GM21576 (cell line): ENCODE data around the gene FHDC1.

Source experiments
- ATAC-seq: cut with Tn5 transposase; IDR thresholded peaks from one replicate; pipeline ENCODE4 v1.9.1; 2021; ENCODE audit warnings: mild to moderate bottlenecking, moderate library complexity; ENCODE audit not compliant: unreplicated experiment

The FHDC1 gene

GRCh38 chr4:152929888-152930287 lies 6.2 kb upstream of the FHDC1 start:
- ATAC-seq: no peak

DNA sequence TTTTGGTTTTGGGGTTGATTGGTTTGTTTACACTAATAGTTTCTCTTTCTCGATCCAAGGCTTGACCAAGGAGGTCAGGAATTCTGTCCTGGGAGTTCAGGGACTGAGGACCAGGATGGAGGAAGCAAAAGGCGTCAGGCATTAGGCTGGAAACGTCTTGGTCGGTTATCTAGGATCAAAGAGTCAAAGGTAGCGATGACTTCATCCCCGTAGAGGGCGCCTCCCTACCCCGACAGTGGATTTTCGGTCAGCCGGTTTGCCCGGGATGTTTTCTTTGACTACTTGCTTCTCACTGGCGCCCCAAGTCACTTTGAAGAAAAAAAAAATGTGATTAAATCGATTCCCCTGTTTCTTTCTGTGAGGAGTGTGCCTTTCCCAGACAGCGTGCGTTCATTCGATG lies 980 bp upstream of the FHDC1 start:
- no peak for ATAC-seq

DNA sequence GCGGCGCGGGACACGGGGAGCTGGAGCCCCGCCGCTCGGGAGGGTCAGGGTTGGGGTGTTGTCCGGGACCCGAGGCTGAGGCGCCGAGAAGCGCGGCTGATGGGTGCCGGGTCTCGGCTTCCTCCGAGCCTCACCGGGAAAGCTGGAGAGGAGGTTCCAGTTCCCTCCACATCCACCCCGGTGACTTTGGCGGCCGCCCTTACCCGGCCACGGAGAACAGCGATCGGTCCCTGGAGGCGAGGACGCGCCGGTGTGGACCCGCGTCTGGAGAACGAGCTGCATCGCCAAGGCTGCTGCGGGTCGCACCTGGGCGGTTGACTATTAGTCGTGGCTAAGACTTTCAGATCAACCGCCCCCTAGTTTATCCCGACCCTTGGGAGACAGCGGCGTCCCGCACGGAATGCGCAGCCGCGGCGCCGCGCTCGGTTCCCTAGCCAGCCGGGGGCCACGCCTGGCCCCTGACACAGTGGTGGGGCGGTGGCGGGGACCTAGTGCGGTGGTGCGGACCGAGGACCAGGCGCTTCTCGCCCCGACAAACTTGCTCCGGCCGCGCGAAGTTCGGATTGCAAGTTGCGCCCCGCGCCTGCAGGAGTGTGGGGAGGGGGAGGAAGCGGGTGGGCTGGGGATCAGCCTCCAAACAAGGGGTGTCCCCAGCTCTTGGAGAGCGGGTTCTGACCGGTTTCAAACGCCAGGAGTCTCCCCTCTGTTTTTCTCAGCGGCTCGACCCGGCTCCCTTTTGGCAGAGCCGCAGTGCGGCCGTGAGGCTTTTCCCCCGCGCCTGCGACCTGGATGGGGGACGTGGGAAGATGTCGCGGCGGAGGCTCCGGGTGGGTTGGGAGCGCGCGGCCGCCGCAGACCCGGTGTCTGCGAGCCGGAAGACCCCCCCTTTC lies 568 bp downstream of the FHDC1 start:
- no peak for ATAC-seq

DNA sequence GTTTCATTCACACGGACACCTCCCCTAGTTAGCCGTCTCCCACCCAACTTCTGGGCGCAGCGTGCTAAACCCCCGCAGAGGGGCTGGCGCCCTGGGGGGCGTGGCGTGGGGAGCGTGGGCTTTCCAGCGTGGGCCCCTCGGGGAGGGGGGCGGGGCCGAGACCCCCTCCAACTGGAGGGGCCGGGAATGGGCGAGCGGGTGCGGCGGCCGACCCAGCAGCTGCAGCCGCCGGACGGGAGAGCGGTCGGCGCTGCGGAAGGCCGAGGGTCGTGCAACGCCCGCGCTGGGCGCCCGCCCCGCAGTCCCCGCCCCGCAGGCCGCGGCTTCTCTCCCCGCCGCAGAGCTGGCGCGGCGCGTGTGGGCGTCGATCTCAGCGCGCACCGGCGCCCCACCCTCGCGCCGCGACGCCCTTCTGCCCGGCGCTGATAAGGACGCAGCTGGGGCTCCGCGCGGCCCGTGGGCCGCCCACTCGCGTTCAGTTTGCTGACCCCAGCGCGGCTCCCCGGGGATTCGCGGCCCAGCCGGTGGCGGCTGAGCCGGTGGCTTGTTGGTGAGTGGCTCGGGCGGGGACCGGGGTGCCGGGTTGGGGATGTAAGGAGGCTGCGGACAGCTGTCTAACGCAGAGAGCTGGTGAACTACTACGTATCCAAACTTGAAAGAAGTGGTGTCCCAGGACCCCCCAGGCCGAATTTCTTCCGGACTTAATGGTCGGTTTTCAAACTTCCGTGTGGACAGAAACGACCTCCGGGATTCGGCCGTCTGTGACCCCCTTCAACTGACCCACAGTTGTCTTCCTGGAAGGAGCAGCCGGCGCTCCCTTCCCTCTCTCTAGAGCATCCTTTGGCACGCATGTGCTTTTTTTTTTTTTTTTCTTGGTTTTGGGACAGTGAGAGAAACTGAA lies 1.5 kb downstream of the FHDC1 start:
- ATAC-seq: no peak

- no peak for ATAC-seq
Measured at GRCh38 chr4:152938237-152938947, 2.3 kb downstream of the FHDC1 start.

DNA sequence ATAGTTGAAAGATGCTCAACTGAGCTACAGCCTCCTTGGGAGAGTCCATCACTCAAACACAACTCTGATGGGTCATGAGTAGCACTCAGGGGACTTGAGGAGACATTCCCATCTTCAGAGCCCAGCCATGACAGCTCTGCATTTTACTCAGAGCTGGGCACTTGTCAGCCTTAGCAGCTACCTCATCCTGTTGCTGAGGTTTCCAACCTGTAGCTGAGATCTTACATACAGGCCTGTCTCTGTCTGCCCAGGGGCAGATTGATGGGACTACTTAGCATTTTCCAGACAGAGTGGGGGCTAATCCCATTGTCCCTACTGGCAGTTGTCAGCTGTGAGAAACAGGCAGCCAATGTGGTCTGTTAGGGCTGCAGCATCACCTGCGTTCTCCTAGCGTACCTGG lies 3.5 kb downstream of the FHDC1 start:
- ATAC-seq: no peak

DNA sequence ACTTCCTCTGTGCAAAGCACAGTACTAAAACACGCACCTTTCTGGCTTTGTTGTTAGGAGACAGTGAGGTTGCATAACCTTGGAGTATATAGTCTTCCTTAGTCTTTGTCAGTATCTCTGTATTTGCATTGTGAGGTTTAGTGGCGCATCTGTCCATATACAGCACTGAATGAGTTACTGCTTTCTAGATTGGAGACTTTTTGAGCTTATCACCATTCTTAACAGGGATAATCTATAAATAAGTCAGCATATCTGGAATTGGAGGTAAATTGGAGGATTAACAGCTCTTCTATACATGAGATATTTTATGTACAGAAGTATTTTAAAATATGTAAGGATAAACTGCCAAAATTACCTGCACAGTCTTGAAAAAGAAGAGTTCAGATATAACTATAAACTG lies 4.3 kb downstream of the FHDC1 start:
- ATAC-seq: no peak

DNA sequence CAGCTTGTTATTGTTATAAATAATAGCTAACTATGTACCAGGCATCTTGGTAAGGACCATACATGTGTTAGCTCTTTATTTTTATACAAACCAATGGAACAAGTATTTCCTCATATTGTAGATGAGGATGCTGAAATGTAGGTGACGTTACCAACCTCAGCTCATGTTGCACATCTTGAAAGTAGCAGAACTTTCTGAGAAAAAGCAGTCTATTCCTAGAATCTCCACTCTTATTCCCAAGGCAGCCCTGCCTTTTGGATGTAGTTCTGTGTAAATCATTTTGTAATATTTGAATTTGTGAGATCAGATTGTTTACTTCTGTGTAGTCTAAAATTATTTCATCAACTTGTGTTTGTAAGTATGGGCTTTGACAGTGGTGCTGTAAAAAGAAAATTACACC lies 5.3 kb downstream of the FHDC1 start:
- ATAC-seq: no peak

GRCh38 chr4:152942346-152942745 lies 6.2 kb downstream of the FHDC1 start:
- no peak for ATAC-seq

GRCh38 chr4:152943672-152944071 lies 7.5 kb downstream of the FHDC1 start:
- no peak for ATAC-seq

DNA sequence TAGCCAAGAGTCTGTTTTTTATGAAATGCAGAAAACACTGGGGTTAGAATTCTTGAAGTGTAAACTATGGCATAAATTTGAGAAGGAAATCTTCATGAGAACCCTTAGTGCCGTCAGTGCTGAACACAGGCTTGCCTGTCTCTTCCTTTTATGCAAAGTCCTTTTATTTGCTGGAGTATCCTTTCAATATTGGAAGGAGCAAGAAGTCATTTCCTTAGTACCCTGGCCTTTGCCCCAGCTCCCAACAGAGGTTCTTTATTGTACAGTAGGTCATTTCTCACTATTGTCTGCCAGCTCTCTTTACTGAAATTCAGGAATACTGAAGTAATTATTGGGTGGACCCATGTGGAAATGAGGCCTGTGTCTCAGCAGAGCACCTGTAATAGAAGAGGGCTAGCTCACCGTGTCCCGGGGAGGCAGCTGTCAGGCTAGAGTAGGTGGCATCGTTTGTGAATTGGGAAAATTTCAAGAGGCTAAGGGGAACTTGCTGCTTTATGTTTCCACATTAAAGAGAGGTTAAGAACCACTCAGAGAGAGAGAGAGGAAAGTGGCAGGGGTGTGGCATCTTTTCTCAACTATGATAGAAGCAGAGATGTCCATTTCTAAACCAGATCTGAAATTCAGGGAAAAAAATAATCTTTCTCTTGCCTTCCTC lies 8.7 kb downstream of the FHDC1 start:
- no peak for ATAC-seq

- no peak for ATAC-seq
Measured at GRCh38 chr4:152945639-152946038, 9.5 kb downstream of the FHDC1 start.

- ATAC-seq: no peak
Measured at GRCh38 chr4:152946446-152946845, 10.3 kb downstream of the FHDC1 start.

GRCh38 chr4:152947311-152947710 lies 11.2 kb downstream of the FHDC1 start:
- no peak for ATAC-seq

DNA sequence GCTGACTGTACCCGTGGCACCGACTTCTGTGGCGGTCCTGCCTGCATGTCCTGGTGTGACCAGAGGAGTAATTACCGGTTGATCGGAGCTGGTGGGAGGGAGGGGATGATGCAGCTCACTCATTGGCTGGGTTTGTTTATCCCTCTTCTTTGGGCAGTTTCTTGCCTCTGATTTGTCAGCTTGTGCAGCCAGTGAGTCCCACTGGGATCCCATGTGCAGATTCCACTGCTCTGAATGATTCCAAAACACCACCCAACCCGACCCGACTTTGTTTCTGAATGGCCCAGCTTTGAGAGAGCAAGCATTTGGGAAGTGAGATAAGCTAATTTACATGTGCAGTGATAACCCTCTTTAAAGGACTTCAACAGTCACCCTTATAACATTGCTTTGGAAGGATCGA lies 13.8 kb downstream of the FHDC1 start:
- no peak for ATAC-seq

DNA sequence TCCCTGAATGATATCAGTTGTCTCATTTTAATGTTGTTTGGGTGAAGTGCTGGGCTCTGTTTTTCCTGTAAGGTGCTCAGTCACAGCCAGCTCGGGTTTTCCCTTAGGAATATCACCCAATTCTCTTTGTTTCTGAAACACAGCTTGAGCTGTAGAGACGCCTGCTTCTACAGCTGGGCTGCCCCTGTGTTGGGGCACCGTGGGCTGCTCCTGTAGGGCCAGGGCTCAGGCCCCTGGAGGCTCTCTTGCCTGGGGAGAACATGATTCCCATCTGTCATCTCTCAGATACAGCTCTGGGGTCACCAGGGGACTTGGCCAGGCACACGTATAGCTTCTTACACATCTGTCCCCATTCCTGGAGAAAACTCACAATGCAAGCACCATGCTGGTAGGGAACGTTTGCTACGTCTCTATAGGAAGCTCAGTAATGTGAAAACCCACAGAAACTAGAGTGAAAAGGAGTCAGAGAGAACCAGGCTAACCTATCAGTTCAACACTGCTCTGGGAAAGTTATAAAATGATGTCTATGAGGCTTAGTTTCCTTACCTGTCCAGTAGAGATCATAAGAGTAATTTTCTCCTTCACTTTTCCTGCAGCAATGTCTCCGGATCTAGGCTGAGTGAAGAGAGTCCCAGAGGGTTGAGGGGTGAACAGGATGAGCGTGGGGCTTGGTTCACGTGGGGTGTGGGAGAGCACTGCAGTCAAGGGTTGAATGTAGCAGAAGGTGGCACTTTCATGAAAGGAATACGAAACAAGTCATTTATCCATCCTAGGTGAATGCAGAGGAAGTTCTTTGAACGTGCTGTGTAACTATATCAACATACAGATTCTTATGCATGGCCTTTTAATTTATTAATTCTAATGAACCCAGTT lies 14.5 kb downstream of the FHDC1 start:
- no peak for ATAC-seq

DNA sequence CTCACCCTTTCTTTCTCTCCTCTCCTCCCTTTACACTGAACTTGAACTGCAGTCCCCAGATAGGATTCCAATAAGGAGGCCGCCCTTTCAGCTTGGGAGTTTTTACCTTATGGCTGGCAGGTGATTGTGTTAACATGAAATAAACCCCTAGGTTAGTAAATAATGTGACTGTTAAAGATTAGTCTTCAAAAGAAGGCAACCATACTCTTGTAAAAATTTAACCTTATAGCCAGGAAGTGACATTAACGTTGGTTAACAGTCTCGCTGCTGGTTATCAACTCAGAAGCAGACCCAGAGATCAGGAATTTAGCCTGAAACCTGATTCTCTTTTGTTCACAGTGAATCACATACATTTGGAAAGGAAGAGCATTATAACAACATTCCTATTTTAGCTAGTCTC lies 15.2 kb downstream of the FHDC1 start:
- no peak for ATAC-seq

- no peak for ATAC-seq
Measured at GRCh38 chr4:152953514-152953913, 17.4 kb downstream of the FHDC1 start.

GRCh38 chr4:152954741-152955140 lies 18.6 kb downstream of the FHDC1 start:
- no peak for ATAC-seq

DNA sequence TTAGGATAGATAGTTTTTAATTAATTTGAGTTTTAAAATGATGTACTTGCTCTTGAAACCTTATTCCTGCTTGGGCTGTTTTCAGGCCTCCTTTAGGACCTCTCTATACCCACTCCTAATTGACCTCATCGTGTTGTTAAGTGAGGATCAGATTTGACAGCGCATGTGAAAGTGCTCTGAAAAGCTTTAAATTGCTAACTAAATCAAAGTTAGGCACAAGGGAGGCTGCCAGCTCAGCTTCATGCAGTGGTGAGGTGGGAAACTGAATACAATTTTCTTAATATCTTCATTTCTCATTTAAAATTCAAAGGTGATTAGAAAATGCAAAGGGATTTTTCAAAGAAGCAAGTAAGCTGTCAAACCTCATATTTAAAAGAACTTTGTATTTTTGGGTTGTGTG lies 20.0 kb downstream of the FHDC1 start:
- ATAC-seq: no peak
